Endothelial cell (in vitro differentiated cells): ENCODE data around the gene TMEM89. TPM values are rescaled to one million over a fixed set of nuclear protein-coding genes. Genes with fewer than 3 reads are reported as not detected.

Experiments used
- DNase-seq: peaks from one replicate; pipeline ENCODE4 v3.0.0; 2021; ENCODE audit warnings: low spot score
- H3K27ac Mint-ChIP-seq: one replicate; pipeline ENCODE4 v1.8.0; 2021; ENCODE audit warnings: mixed read lengths, inconsistent platforms; ENCODE audit not compliant: unreplicated experiment
- H3K27me3 Mint-ChIP-seq: one replicate; pipeline ENCODE4 v1.8.0; 2021; ENCODE audit warnings: mild to moderate bottlenecking, moderate library complexity, mixed read lengths, inconsistent platforms; ENCODE audit not compliant: unreplicated experiment
- H3K36me3 Mint-ChIP-seq: one replicate; pipeline ENCODE4 v1.8.0; 2021; ENCODE audit warnings: mild to moderate bottlenecking, low read depth, mixed read lengths, inconsistent platforms; ENCODE audit not compliant: unreplicated experiment
- H3K4me1 Mint-ChIP-seq: one replicate; pipeline ENCODE4 v1.8.0; 2021; ENCODE audit warnings: mild to moderate bottlenecking, mixed read lengths, inconsistent platforms; ENCODE audit not compliant: unreplicated experiment
- H3K4me3 Mint-ChIP-seq: one replicate; pipeline ENCODE4 v1.8.0; 2021; ENCODE audit warnings: mild to moderate bottlenecking, mixed read lengths, inconsistent platforms; ENCODE audit not compliant: unreplicated experiment
- H3K9me3 Mint-ChIP-seq: one replicate; pipeline ENCODE4 v1.8.0; 2021; ENCODE audit warnings: mixed read lengths, inconsistent platforms; ENCODE audit not compliant: unreplicated experiment
- total RNA-seq: library from RNA; stranded (reverse); fragmentation: NEBNext Ultra II Directional; extraction: Animal tissue kit (Norgen Biotek cat#: 25700); gene quantifications from one replicate; pipeline ENCODE4 v1.2.1, GENCODE V29; 2021; ENCODE audit not compliant: unreplicated experiment
- TF ChIP-seq, protein P1 (sequence below): fragments of 200-600 bp; sonication (generic); IDR thresholded peaks from one replicate; pipeline ENCODE4 v1.5.0; 2021; ENCODE audit warnings: antibody characterized with exemption; ENCODE audit not compliant: unreplicated experiment

TMEM89 gene
- total RNA-seq, 1 donor from 2014 or later: 0.44 TPM

- H3K36me3 Mint-ChIP-seq: peaks cover 32% of the 10 kb centered on the region
- peaks cover 13% of the 10 kb centered on the region for H3K4me1 Mint-ChIP-seq
Measured at GRCh38 chr3:48631516-48632448, 10.2 kb upstream of the TMEM89 start.

GRCh38 chr3:48630833-48631232, 9.3 kb upstream of the TMEM89 start:
- Mint-ChIP-seq H3K27ac (no peak overlapping the region), H3K4me1 (peaks cover 6% of the 10 kb centered on the region), H3K27me3 (peaks cover 11% of the 10 kb centered on the region), H3K36me3 (peaks cover 39% of the 10 kb centered on the region), H3K9me3 (no peaks in the 10 kb centered on the region), H3K4me3 (no peak overlapping the region)
- TF ChIP-seq, protein P1, sequence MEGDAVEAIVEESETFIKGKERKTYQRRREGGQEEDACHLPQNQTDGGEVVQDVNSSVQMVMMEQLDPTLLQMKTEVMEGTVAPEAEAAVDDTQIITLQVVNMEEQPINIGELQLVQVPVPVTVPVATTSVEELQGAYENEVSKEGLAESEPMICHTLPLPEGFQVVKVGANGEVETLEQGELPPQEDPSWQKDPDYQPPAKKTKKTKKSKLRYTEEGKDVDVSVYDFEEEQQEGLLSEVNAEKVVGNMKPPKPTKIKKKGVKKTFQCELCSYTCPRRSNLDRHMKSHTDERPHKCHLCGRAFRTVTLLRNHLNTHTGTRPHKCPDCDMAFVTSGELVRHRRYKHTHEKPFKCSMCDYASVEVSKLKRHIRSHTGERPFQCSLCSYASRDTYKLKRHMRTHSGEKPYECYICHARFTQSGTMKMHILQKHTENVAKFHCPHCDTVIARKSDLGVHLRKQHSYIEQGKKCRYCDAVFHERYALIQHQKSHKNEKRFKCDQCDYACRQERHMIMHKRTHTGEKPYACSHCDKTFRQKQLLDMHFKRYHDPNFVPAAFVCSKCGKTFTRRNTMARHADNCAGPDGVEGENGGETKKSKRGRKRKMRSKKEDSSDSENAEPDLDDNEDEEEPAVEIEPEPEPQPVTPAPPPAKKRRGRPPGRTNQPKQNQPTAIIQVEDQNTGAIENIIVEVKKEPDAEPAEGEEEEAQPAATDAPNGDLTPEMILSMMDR: no peak
- no peak for DNase-seq

More at GRCh38 chr3:48631516-48632448, 10.2 kb upstream of the TMEM89 start:
- TF ChIP-seq, protein P1: no peak
- Mint-ChIP-seq H3K4me3 (no peak overlapping the region), H3K27ac (no peak overlapping the region), H3K9me3 (no peaks in the 10 kb centered on the region), H3K27me3 (peaks cover 14% of the 10 kb centered on the region)
- DNase-seq: no peak

DNA sequence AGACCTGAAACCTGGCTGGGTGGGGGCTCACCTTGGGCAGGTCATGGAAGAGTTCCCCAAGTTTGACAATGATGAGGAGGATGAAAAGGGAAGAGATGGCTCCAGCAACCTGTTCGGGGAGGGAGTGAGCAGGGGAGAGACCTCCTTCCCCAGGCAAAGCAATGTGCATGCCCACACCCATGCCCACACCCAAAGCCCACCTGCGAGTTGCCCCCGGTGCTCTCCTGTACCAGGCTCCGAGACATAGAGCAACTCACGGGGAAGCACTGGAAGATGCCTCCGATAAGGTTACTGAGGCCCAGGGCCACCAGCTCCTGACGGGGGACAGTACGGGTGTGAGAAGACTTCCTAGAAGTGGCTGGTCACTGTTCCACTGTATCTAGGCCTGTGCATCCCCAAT, 8.8 kb upstream of the TMEM89 start:
- H3K4me1 Mint-ChIP-seq: peaks cover 6% of the 10 kb centered on the region
- H3K4me3 Mint-ChIP-seq: no peak overlapping the region
- H3K36me3 Mint-ChIP-seq: peaks cover 39% of the 10 kb centered on the region
- TF ChIP-seq, protein P1: no peak
- peaks cover 16% of the 10 kb centered on the region for H3K27me3 Mint-ChIP-seq
- no peak overlapping the region for H3K27ac Mint-ChIP-seq
- H3K9me3 Mint-ChIP-seq: no peaks in the 10 kb centered on the region
- DNase-seq: no peak

GRCh38 chr3:48629894-48630293, 8.3 kb upstream of the TMEM89 start:
- no peak overlapping the region for H3K27ac Mint-ChIP-seq
- H3K4me3 Mint-ChIP-seq: no peak overlapping the region
- no peak for DNase-seq
- peaks cover 41% of the 10 kb centered on the region for H3K36me3 Mint-ChIP-seq
- peaks cover 7% of the 10 kb centered on the region for H3K4me1 Mint-ChIP-seq
- H3K27me3 Mint-ChIP-seq: peaks cover 16% of the 10 kb centered on the region
- TF ChIP-seq, protein P1: no peak
- no peaks in the 10 kb centered on the region for H3K9me3 Mint-ChIP-seq

DNA sequence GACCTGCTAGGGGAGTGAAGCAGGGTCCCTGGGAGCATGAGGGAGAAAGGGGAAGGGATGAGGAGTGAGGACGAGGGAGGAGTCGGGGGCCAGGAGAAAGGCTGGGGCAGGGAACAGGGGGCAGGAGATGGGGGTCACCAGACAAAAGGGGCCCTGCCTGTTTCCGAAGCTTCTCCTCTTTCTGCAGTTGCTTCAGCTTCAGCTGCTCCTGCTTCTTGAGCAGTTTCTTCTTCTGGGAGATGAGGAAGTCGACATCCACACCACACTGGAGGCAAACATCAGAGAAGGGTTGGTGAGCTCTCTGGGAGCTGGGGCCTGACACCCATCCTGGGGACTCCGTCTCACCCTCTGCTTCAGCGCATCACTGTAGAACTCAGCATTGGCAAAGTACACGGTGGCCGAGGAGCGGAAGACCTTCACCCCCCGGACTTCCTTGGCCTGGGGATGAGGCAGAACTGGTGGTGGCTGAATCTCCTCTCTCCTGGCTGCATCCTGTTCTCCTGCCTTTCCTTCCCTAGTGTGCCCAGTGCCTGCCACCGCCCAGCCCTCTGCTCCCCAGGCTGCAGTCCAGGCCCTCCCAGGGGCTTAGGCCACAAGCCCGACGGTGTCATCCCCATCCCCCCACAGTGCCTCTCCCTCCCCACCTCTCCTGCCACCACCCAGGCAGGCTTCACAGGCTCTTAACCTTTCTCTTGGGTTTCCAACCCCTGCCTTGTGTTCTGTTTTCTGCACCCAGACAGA, 6.9 kb upstream of the TMEM89 start:
- H3K27ac Mint-ChIP-seq: no peak overlapping the region
- H3K36me3 Mint-ChIP-seq: peaks cover 45% of the 10 kb centered on the region
- H3K4me3 Mint-ChIP-seq: peak overlapping the region; percentile 70

More for the DNA sequence above, 6.9 kb upstream of the TMEM89 start:
- Mint-ChIP-seq H3K27me3 (peaks cover 11% of the 10 kb centered on the region), H3K4me1 (peaks cover 12% of the 10 kb centered on the region), H3K9me3 (no peaks in the 10 kb centered on the region)
- TF ChIP-seq, protein P1: no peak
- DNase-seq: no peak
